Breast epithelium (tissue), 3 donors: Measurements from ENCODE around the gene SOHLH2.

Source experiments
- CTCF ChIP-seq, 3 donors: fragments of 450-650 bp; IDR thresholded peaks; one replicate each; pipeline ENCODE4 v1.5.1; 2016 to 2017; ENCODE audit warnings: antibody characterized with exemption in 3 of 3, mild to moderate bottlenecking in 3 of 3, moderate library complexity in 3 of 3
- POLR2A ChIP-seq: fragments of 450-650 bp; IDR thresholded peaks from one replicate; pipeline ENCODE4 v1.6.1; 2016; ENCODE audit warnings: antibody characterized with exemption, mild to moderate bottlenecking, moderate library complexity
- POLR2AphosphoS5 ChIP-seq, 3 donors: sonication (generic); formaldehyde crosslinking; IDR thresholded peaks; one replicate each; pipeline ENCODE4 v1.6.1; 2017; ENCODE audit warnings: antibody characterized with exemption in 3 of 3

GRCh38 chr13:36207672-36208071 is 6.7 kb downstream of the SOHLH2 start:
- no peak for TF ChIP-seq CTCF (IDR thresholded peaks at IDR 0.05)
- no peak for TF ChIP-seq POLR2A
- TF ChIP-seq POLR2AphosphoS5 (IDR thresholded peaks at IDR 0.05) = no peak
